ENCODE data around the gene DNAH11. TPM values are rescaled to one million over a fixed set of nuclear protein-coding genes. Genes with fewer than 3 reads are reported as not detected.

Gene DNAH11
- total RNA-seq, 1 donor from 2014 or later: 0.02 TPM

DNA sequence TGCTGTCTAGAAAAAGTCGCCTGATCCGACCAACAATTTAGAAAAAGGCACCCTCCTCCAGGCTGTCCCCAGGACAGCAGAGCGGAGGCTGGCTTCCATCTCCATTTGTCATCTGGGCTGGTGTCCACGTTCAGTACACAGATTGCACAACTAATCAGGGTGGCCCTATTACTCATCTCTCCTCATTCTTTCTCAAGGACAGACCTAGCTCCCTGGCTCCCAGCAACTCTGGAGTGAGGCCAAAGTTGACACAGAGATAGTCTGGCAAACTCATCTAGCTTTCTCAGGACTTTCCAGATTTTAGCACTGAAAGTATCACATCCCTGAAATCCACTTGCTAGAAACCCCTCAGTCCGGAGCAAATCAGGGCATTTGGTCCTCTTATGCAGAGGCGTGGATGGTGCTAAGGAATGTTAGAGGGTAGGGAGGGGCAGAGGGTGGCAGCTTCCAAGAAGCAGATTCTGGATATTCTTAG lies 75.1 kb downstream of the DNAH11 start:
- DNase-seq (ENCODE audit: low spot score): no peak
- no peak overlapping the region for H3K27ac Mint-ChIP-seq (ENCODE audit: unreplicated experiment)

DNA sequence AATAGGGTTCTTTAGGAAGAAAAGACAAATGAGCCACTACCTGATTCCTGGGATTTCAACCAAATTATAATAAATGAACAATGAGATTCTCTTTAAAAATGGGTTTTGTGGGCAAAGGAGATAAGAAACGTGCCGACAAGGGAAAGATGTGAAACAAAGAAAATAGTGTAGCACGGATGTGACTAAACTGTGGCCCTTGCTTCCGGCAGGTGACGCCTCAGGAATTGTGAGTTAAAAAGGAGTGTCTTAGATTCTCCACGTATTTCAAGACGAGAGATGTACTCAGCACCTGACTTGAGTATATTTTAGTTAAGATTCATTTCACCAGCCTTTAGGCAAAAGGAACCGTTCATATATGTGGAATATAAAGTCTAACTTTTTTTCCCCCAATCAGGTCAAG lies 75.9 kb downstream of the DNAH11 start:
- Mint-ChIP-seq H3K4me1 (ENCODE audit: low read depth) (peaks cover 16% of the 10 kb centered on the region), H3K9me3 (ENCODE audit: low read depth) (no peaks in the 10 kb centered on the region), H3K4me3 (ENCODE audit: unreplicated experiment) (no peak overlapping the region), H3K27me3 (ENCODE audit: low read depth) (no peaks in the 10 kb centered on the region), H3K27ac (ENCODE audit: unreplicated experiment) (no peak overlapping the region), H3K36me3 (ENCODE audit: low read depth) (no peaks in the 10 kb centered on the region)
- TF ChIP-seq, protein P1, sequence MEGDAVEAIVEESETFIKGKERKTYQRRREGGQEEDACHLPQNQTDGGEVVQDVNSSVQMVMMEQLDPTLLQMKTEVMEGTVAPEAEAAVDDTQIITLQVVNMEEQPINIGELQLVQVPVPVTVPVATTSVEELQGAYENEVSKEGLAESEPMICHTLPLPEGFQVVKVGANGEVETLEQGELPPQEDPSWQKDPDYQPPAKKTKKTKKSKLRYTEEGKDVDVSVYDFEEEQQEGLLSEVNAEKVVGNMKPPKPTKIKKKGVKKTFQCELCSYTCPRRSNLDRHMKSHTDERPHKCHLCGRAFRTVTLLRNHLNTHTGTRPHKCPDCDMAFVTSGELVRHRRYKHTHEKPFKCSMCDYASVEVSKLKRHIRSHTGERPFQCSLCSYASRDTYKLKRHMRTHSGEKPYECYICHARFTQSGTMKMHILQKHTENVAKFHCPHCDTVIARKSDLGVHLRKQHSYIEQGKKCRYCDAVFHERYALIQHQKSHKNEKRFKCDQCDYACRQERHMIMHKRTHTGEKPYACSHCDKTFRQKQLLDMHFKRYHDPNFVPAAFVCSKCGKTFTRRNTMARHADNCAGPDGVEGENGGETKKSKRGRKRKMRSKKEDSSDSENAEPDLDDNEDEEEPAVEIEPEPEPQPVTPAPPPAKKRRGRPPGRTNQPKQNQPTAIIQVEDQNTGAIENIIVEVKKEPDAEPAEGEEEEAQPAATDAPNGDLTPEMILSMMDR (IDR thresholded peaks at IDR 0.05): no peak
- no peak for DNase-seq (ENCODE audit: low spot score)

More for the DNA sequence above, 75.1 kb downstream of the DNAH11 start:
- no peak overlapping the region for H3K4me3 Mint-ChIP-seq (ENCODE audit: unreplicated experiment)
- TF ChIP-seq, protein P1 (IDR thresholded peaks at IDR 0.05): no peak
- H3K4me1 Mint-ChIP-seq (ENCODE audit: low read depth): peaks cover 16% of the 10 kb centered on the region
- no peaks in the 10 kb centered on the region for H3K36me3 Mint-ChIP-seq (ENCODE audit: low read depth)
- H3K27me3 Mint-ChIP-seq (ENCODE audit: low read depth): no peaks in the 10 kb centered on the region
- no peaks in the 10 kb centered on the region for H3K9me3 Mint-ChIP-seq (ENCODE audit: low read depth)

DNA sequence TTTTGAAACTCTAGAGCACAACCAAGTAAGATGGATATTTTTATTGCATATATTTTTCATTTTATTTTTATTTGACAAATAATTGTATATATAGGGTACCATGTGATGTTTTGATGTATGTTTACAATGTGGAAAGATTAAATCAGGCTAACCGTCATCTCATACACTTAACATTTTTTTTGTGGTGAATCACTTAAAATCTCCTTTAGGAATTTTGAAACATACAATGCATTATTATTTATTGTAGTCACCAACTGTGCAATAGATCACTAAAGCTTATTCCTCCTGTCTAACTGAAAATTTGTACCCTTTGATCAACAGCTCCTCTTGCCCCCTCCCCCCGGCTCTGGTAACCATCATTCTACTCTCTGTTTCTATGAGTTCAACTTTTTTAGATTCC lies 77.2 kb downstream of the DNAH11 start:
- H3K36me3 Mint-ChIP-seq (ENCODE audit: low read depth): no peaks in the 10 kb centered on the region
- no peaks in the 10 kb centered on the region for H3K9me3 Mint-ChIP-seq (ENCODE audit: low read depth)
- no peaks in the 10 kb centered on the region for H3K27me3 Mint-ChIP-seq (ENCODE audit: low read depth)
- H3K27ac Mint-ChIP-seq (ENCODE audit: unreplicated experiment): no peak overlapping the region
- no peak overlapping the region for H3K4me3 Mint-ChIP-seq (ENCODE audit: unreplicated experiment)
- no peak for DNase-seq (ENCODE audit: low spot score)
- peaks cover 16% of the 10 kb centered on the region for H3K4me1 Mint-ChIP-seq (ENCODE audit: low read depth)
- TF ChIP-seq, protein P1 (IDR thresholded peaks at IDR 0.05): no peak

DNA sequence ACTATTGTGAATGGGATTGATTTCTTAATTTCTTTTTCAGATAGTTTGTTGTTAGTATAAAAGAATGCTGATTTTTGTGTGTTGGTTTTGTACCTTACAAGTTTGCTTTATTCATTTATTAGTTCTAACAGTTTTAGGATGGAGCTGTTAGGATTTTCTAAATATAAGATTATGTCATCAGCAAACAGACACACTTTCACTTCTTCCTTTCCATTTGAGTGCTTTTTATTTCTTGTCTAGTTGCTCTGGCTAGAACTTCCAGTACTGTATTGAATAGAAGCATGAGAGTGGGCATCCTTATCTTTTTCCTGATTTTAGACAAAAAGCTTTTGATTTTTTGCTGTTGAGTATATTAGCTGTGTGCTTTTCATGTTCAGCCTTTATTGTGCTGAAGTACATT lies 81.5 kb downstream of the DNAH11 start:
- Mint-ChIP-seq H3K27ac (ENCODE audit: unreplicated experiment) (no peak overlapping the region), H3K4me1 (ENCODE audit: low read depth) (no peaks in the 10 kb centered on the region), H3K4me3 (ENCODE audit: unreplicated experiment) (no peak overlapping the region), H3K36me3 (ENCODE audit: low read depth) (no peaks in the 10 kb centered on the region), H3K9me3 (ENCODE audit: low read depth) (peaks cover 4% of the 10 kb centered on the region), H3K27me3 (ENCODE audit: low read depth) (no peaks in the 10 kb centered on the region)
- DNase-seq (ENCODE audit: low spot score): no peak
- TF ChIP-seq, protein P1 (IDR thresholded peaks at IDR 0.05): no peak

DNA sequence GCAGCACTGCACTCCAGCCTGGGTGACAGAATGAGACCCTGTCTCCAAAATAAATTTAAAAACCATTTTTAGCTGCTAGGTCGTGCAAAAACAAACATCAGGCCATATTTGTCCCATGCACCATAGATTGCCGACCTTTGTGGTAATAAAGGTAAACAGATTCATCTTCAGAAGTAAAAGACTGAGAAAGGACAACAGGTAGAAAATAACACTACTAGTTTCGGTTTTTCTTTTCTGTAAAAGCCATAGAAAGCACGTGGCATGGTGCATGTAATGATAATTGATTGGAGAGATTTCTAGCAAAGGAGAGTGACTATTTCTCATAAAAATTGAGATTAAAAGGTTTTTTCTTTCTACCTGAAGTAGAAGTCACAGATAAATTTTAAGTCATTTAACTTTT lies 93.9 kb downstream of the DNAH11 start:
- no peak for DNase-seq (ENCODE audit: low spot score)
- Mint-ChIP-seq H3K36me3 (ENCODE audit: low read depth) (no peaks in the 10 kb centered on the region), H3K9me3 (ENCODE audit: low read depth) (peaks cover 4% of the 10 kb centered on the region), H3K27me3 (ENCODE audit: low read depth) (peaks cover 11% of the 10 kb centered on the region), H3K27ac (ENCODE audit: unreplicated experiment) (no peak overlapping the region), H3K4me3 (ENCODE audit: unreplicated experiment) (no peak overlapping the region), H3K4me1 (ENCODE audit: low read depth) (no peaks in the 10 kb centered on the region)
- TF ChIP-seq, protein P1 (IDR thresholded peaks at IDR 0.05): no peak

Data from chondrocyte (in vitro differentiated cells).